ENCODE measurements around the gene HUWE1. TPM values are rescaled to one million over a fixed set of nuclear protein-coding genes. Genes with fewer than 3 reads are reported as not detected.

Gene HUWE1
- total and polyA plus RNA-seq, 2 donors (not counting 1 experiment from before 2014, with no cell fraction given): 52.8 to 146 TPM

DNA sequence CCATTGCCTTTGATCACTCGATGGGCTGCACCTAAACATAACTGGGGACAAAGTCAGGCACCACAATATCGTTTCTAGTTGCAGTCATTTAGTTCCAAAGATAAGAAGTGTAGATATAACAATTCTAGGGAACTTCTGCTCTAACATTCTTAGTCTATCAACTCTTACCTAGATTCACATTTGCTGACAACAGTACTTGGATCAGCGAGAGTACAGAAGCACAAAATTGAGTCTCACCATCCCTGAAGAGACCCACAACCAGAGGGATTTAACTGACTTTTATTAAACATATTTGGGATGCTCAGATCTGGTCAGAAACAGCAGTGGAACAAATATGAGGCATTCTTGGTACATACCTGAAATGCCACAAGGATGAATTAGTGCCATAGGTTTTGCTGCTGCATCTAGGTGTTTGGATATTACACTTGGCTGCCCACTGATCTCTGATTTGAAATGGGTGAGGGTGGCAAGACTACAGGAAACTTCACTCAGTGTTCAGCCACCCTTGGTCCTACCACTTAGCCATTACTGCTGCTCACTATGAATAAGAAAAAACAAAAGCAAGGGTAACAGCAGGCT is 28.9 kb upstream of the HUWE1 start:
- Histone ChIP-seq H2AFZ (ENCODE audit: low read length) (no peak overlapping the region), H3K27ac (ENCODE audit: insufficient read depth, low read length) (no peak overlapping the region), H3K4me3 (replicated peaks in 1 of 4; ENCODE audit: control extremely low read depth in 1 of 4, insufficient read depth in 1 of 4, low read depth in 3 of 4, low read length in 4 of 4) (no peak overlapping the region), H3K79me2 (ENCODE audit: control insufficient read depth, insufficient read depth, low read length) (no peaks in the 10 kb centered on the region), H3K27me3 (ENCODE audit: control insufficient read depth, insufficient read depth, low read length) (no peaks in the 10 kb centered on the region), H3K4me2 (ENCODE audit: extremely low read depth, insufficient read depth, low read length) (peak overlapping the region; percentile 15), H4K20me1 (ENCODE audit: control insufficient read depth, extremely low read depth, insufficient read depth, low read length) (no peaks in the 10 kb centered on the region), H3K36me3 (ENCODE audit: control insufficient read depth, insufficient read depth, low read length) (no peaks in the 10 kb centered on the region), H3K9ac (ENCODE audit: insufficient read depth, low read length) (no peak overlapping the region), H3K4me1 (ENCODE audit: control insufficient read depth, extremely low read depth, insufficient read depth, low read length) (peaks cover 5% of the 10 kb centered on the region), H3K9me3 (ENCODE audit: control insufficient read depth, insufficient read depth, low read depth, low read length) (no peaks in the 10 kb centered on the region)
- TF ChIP-seq, protein P1, sequence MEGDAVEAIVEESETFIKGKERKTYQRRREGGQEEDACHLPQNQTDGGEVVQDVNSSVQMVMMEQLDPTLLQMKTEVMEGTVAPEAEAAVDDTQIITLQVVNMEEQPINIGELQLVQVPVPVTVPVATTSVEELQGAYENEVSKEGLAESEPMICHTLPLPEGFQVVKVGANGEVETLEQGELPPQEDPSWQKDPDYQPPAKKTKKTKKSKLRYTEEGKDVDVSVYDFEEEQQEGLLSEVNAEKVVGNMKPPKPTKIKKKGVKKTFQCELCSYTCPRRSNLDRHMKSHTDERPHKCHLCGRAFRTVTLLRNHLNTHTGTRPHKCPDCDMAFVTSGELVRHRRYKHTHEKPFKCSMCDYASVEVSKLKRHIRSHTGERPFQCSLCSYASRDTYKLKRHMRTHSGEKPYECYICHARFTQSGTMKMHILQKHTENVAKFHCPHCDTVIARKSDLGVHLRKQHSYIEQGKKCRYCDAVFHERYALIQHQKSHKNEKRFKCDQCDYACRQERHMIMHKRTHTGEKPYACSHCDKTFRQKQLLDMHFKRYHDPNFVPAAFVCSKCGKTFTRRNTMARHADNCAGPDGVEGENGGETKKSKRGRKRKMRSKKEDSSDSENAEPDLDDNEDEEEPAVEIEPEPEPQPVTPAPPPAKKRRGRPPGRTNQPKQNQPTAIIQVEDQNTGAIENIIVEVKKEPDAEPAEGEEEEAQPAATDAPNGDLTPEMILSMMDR (conservative IDR thresholded peaks at IDR 0.05 in 1 of 2, IDR thresholded peaks at IDR 0.05 in 1 of 2; ENCODE audit: low read depth in 1 of 2, low read length in 2 of 2): no peak
- no peak for TF ChIP-seq EZH2 (IDR thresholded peaks at IDR 0.05; ENCODE audit: low read length, missing control alignments)
- peak in 1 of 2 donors; percentile 21 for DNase-seq (ENCODE audit: low read depth in 2 of 2)

DNA sequence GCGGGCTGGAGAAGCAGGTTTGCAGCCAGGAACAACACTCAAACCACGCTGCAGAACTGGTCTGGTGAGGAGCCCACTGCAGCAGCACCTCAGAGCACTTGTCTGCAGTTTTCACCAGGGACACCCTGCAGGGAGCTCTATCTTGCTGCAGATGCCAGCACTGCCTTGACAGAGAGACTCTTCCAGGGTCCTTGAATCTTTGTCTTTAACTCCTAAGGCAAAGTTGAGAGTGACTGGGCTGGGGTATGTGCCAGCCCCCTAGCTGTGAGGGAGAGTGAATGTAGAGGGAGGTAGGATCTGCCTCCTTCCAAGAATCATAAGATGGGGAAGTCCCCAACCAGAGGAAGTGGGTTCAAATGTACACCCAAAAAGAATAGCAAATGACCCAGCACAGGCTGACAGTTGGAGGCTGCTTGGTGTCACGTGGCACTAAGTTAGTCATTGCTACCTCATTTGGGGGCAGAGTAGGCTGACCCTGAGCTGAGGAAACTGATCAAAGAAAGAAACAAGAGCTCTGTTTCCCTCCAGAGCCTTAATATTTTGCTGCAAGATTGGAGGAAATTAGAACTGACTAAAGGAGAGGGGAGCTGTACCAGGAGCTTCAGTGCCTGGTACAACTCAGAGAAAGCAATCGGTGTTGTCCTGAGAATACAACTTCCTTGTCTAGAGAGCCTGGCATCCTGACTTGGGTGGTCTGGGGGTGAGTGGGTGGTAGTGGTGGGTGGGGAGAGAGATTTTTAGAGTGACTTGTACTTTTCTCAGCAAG is 28.2 kb upstream of the HUWE1 start:
- DNase-seq (ENCODE audit: low read depth in 2 of 2): peak; percentile 37 to 64
- no peak overlapping the region for H2AFZ ChIP-seq (ENCODE audit: low read length)

DNA sequence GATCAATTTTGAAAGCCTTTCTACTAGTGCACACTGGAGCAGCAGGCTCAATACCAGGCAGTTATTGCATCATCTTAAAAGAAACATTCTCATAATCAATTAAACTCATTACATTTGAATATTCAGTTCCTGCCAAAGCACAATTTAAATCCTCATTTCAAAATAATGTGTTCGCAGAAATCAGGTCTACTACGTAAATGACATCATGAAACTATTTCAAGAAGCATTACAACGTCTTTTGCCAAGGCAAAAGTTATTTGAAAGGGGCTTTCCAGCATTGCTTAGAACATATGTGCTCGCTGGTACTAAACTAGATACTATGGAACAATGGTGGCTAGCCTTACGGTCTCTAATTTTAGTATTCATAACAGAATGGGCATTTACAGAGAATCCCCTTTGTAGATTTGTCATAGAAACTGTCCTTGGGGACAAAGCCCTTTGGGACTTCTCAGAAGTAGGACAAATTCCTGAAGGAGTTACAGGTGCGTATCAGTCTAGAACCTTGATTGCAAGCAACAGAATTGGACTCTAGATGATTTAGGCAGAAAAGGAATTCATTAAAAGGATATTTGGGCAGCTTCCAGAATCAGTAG is 27.6 kb upstream of the HUWE1 start:
- no peak overlapping the region for H3K9ac ChIP-seq (ENCODE audit: insufficient read depth, low read length)
- H3K9me3 ChIP-seq (ENCODE audit: control insufficient read depth, insufficient read depth, low read depth, low read length): no peaks in the 10 kb centered on the region
- H3K36me3 ChIP-seq (ENCODE audit: control insufficient read depth, insufficient read depth, low read length): no peaks in the 10 kb centered on the region
- no peak overlapping the region for H3K4me2 ChIP-seq (ENCODE audit: extremely low read depth, insufficient read depth, low read length)
- no peaks in the 10 kb centered on the region for H3K79me2 ChIP-seq (ENCODE audit: control insufficient read depth, insufficient read depth, low read length)
- peaks cover 5% of the 10 kb centered on the region for H3K4me1 ChIP-seq (ENCODE audit: control insufficient read depth, extremely low read depth, insufficient read depth, low read length)
- H2AFZ ChIP-seq (ENCODE audit: low read length): no peak overlapping the region
- no peaks in the 10 kb centered on the region for H4K20me1 ChIP-seq (ENCODE audit: control insufficient read depth, extremely low read depth, insufficient read depth, low read length)
- H3K4me3 ChIP-seq (replicated peaks in 1 of 4; ENCODE audit: control extremely low read depth in 1 of 4, insufficient read depth in 1 of 4, low read depth in 3 of 4, low read length in 4 of 4): no peak overlapping the region
- no peak for TF ChIP-seq EZH2 (IDR thresholded peaks at IDR 0.05; ENCODE audit: low read length, missing control alignments)
- TF ChIP-seq, protein P1 (conservative IDR thresholded peaks at IDR 0.05 in 1 of 2, IDR thresholded peaks at IDR 0.05 in 1 of 2; ENCODE audit: low read depth in 1 of 2, low read length in 2 of 2): no peak
- no peak overlapping the region for H3K27ac ChIP-seq (ENCODE audit: insufficient read depth, low read length)
- no peaks in the 10 kb centered on the region for H3K27me3 ChIP-seq (ENCODE audit: control insufficient read depth, insufficient read depth, low read length)
- DNase-seq (ENCODE audit: low read depth in 2 of 2): peak in 1 of 2 donors; percentile 4

More for the DNA sequence above, 28.2 kb upstream of the HUWE1 start:
- no peaks in the 10 kb centered on the region for H3K36me3 ChIP-seq (ENCODE audit: control insufficient read depth, insufficient read depth, low read length)
- peaks cover 5% of the 10 kb centered on the region for H3K4me1 ChIP-seq (ENCODE audit: control insufficient read depth, extremely low read depth, insufficient read depth, low read length)
- no peaks in the 10 kb centered on the region for H3K9me3 ChIP-seq (ENCODE audit: control insufficient read depth, insufficient read depth, low read depth, low read length)
- TF ChIP-seq EZH2 (IDR thresholded peaks at IDR 0.05; ENCODE audit: low read length, missing control alignments): no peak
- TF ChIP-seq, protein P1 (conservative IDR thresholded peaks at IDR 0.05 in 1 of 2, IDR thresholded peaks at IDR 0.05 in 1 of 2; ENCODE audit: low read depth in 1 of 2, low read length in 2 of 2): no peak
- H3K9ac ChIP-seq (ENCODE audit: insufficient read depth, low read length): no peak overlapping the region
- no peaks in the 10 kb centered on the region for H4K20me1 ChIP-seq (ENCODE audit: control insufficient read depth, extremely low read depth, insufficient read depth, low read length)
- no peaks in the 10 kb centered on the region for H3K27me3 ChIP-seq (ENCODE audit: control insufficient read depth, insufficient read depth, low read length)
- no peak overlapping the region for H3K27ac ChIP-seq (ENCODE audit: insufficient read depth, low read length)
- peak overlapping the region; percentile 44 for H3K4me2 ChIP-seq (ENCODE audit: extremely low read depth, insufficient read depth, low read length)
- H3K4me3 ChIP-seq (replicated peaks in 1 of 4; ENCODE audit: control extremely low read depth in 1 of 4, insufficient read depth in 1 of 4, low read depth in 3 of 4, low read length in 4 of 4): no peak overlapping the region
- H3K79me2 ChIP-seq (ENCODE audit: control insufficient read depth, insufficient read depth, low read length): no peaks in the 10 kb centered on the region

Data from fibroblast of lung (primary cell).